Activated B cell treated with CpG ODN at 0.5 μM for 24 hours (primary cell): Measurements from ENCODE around the gene CYREN. TPM values are rescaled to one million over a fixed set of nuclear protein-coding genes. Genes with fewer than 3 reads are reported as not detected.

Source experiments
- ATAC-seq: fragments of 200-7000 bp; cut with Tn5 transposase; one replicate; pipeline ENCODE4 v1.10.0; 2021; ENCODE audit warnings: low read depth, mild to moderate bottlenecking, moderate library complexity
- CTCF ChIA-PET: fragments of 350-600 bp; sonication (Branson Sonifier 250); formaldehyde crosslinking; loops from one replicate; lab custom pipeline; 2021; ENCODE audit warnings: antibody characterized with exemption; lab: Charles Lee
- POLR2A ChIA-PET: fragments of 350-600 bp; sonication (Branson Sonifier 250); formaldehyde crosslinking; loops from one replicate; lab custom pipeline; 2021; ENCODE audit warnings: antibody characterized with exemption; lab: Charles Lee
- DNase-seq: peaks from one replicate; pipeline ENCODE4 v3.0.0; 2022
- H3K27ac Mint-ChIP-seq: one replicate; pipeline ENCODE4 v1.8.0; 2020; ENCODE audit warnings: mixed read lengths
- H3K27me3 Mint-ChIP-seq: one replicate; pipeline ENCODE4 v1.8.0; 2021; ENCODE audit warnings: mixed read lengths
- H3K36me3 Mint-ChIP-seq: one replicate; pipeline ENCODE4 v1.8.0; 2021; ENCODE audit warnings: low read depth, mixed read lengths
- H3K4me1 Mint-ChIP-seq: one replicate; pipeline ENCODE4 v1.8.0; 2021; ENCODE audit warnings: mixed read lengths
- H3K4me3 Mint-ChIP-seq: one replicate; pipeline ENCODE4 v1.8.0; 2020; ENCODE audit warnings: mild to moderate bottlenecking, mixed read lengths
- H3K9me3 Mint-ChIP-seq: one replicate; pipeline ENCODE4 v1.8.0; 2020; ENCODE audit warnings: mixed read lengths
- intact Hi-C: fragments of 100-400 bp; cut with micrococcal nuclease; formaldehyde crosslinking; loops from one replicate; pipeline ENCODE4 v1.15.1; 2024
- total RNA-seq: library from RNA; stranded (reverse); gene quantifications from 2 replicates; pipeline ENCODE4 v1.2.3, GENCODE V29; 2022
- TF ChIP-seq, protein P1 (sequence below): fragments of 200-600 bp; IDR thresholded peaks from one replicate; pipeline ENCODE4 v1.8.0; 2022; ENCODE audit warnings: antibody characterized with exemption, mild to moderate bottlenecking

CYREN gene
- total RNA-seq, 1 donor from 2014 or later: 79.3 TPM

DNA sequence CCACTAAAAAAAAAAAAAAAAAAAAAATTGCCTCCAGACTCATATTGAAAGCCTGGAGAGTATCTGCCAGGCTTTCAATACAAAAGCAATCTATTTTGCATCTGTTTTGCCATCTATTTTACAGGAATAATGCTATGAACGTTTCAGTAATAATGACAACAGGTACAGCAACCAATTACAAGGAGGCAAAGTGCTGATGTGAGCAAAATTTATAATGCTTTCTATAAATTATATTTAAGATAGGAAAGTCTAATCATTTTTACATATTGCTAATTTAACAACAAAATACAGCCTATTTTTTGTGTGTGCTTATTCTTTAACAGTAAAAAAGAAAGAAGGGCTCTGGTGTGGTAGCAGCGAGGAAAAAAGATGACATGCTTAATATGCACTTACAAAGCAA lies 30.8 kb upstream of the CYREN start:
- Mint-ChIP-seq H3K9me3 (no peaks in the 10 kb centered on the region), H3K27me3 (no peaks in the 10 kb centered on the region), H3K36me3 (peaks cover 95% of the 10 kb centered on the region), H3K4me3 (no peak overlapping the region), H3K4me1 (peaks cover 10% of the 10 kb centered on the region), H3K27ac (no peak overlapping the region)
- ATAC-seq (no peak), DNase-seq (no peak)
- ChIA-PET POLR2A (no interaction called here), CTCF (no interaction called here)
- intact Hi-C loops: no loop called here
- TF ChIP-seq, protein P1, sequence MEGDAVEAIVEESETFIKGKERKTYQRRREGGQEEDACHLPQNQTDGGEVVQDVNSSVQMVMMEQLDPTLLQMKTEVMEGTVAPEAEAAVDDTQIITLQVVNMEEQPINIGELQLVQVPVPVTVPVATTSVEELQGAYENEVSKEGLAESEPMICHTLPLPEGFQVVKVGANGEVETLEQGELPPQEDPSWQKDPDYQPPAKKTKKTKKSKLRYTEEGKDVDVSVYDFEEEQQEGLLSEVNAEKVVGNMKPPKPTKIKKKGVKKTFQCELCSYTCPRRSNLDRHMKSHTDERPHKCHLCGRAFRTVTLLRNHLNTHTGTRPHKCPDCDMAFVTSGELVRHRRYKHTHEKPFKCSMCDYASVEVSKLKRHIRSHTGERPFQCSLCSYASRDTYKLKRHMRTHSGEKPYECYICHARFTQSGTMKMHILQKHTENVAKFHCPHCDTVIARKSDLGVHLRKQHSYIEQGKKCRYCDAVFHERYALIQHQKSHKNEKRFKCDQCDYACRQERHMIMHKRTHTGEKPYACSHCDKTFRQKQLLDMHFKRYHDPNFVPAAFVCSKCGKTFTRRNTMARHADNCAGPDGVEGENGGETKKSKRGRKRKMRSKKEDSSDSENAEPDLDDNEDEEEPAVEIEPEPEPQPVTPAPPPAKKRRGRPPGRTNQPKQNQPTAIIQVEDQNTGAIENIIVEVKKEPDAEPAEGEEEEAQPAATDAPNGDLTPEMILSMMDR: no peak

- H3K27ac Mint-ChIP-seq: no peak overlapping the region
- no peaks in the 10 kb centered on the region for H3K9me3 Mint-ChIP-seq
- H3K27me3 Mint-ChIP-seq: no peaks in the 10 kb centered on the region
- peaks cover 5% of the 10 kb centered on the region for H3K4me1 Mint-ChIP-seq
- peaks cover 95% of the 10 kb centered on the region for H3K36me3 Mint-ChIP-seq
- POLR2A ChIA-PET: interaction anchor here (1.4 kb wide), 1 partner anchor 12 kb away, joined by 5 read pairs; no protein-coding TSS in a partner anchor
- no peak overlapping the region for H3K4me3 Mint-ChIP-seq
- intact Hi-C loops: no loop called here
- CTCF ChIA-PET: no interaction called here
- no peak for DNase-seq
- TF ChIP-seq, protein P1: no peak
- ATAC-seq: no peak
Measured at GRCh38 chr7:135200821-135201331, 30.4 kb upstream of the CYREN start.

- ChIA-PET POLR2A (no interaction called here), CTCF (no interaction called here)
- DNase-seq (no peak), ATAC-seq (no peak)
- TF ChIP-seq, protein P1: no peak
- Mint-ChIP-seq H3K36me3 (peaks cover 96% of the 10 kb centered on the region), H3K27me3 (no peaks in the 10 kb centered on the region), H3K4me1 (no peaks in the 10 kb centered on the region), H3K9me3 (no peaks in the 10 kb centered on the region), H3K4me3 (no peak overlapping the region), H3K27ac (no peak overlapping the region)
- intact Hi-C loops: no loop called here
Measured at GRCh38 chr7:135199439-135199838, 28.9 kb upstream of the CYREN start.

GRCh38 chr7:135197906-135198655 lies 27.6 kb upstream of the CYREN start:
- ATAC-seq (no peak), DNase-seq (no peak)
- TF ChIP-seq, protein P1: no peak
- H3K4me3 Mint-ChIP-seq: no peak overlapping the region
- H3K27ac Mint-ChIP-seq: no peak overlapping the region
- CTCF ChIA-PET: no interaction called here
- POLR2A ChIA-PET: interaction anchor here (0.6 to 1.4 kb wide), 2 partner anchors 9 to 41 kb away, joined by 3 read pairs; no protein-coding TSS in a partner anchor
- no peaks in the 10 kb centered on the region for H3K9me3 Mint-ChIP-seq
- peaks cover 97% of the 10 kb centered on the region for H3K36me3 Mint-ChIP-seq
- H3K27me3 Mint-ChIP-seq: no peaks in the 10 kb centered on the region
- no peaks in the 10 kb centered on the region for H3K4me1 Mint-ChIP-seq
- intact Hi-C loops: no loop called here

DNA sequence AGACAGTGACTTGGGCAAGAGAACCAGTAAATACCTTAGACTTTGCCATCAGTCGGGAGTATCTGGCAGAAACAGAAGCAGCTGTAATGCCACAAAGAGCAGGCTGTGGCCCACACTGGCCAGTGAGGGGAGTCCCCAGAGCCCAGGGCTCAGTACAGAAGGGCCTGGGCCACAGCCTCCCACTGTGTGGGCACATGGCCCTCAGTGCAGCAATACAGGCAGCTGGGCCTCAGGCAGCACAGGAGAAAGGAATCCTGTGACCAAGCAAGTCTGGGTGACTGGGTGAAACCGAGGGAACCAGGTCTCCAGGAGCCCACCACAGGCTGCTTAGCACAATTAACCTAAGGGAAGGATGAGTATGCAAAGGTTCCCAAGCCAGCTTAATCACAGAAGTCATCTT lies 26.8 kb upstream of the CYREN start:
- ChIA-PET POLR2A (interaction anchor here (0.6 kb wide), 1 partner anchor 42 kb away, joined by 3 read pairs; no protein-coding TSS in a partner anchor), CTCF (no interaction called here)
- H3K4me3 Mint-ChIP-seq: no peak overlapping the region
- DNase-seq: no peak
- intact Hi-C loops: no loop called here
- H3K36me3 Mint-ChIP-seq: peaks cover 97% of the 10 kb centered on the region
- H3K27ac Mint-ChIP-seq: no peak overlapping the region
- H3K9me3 Mint-ChIP-seq: no peaks in the 10 kb centered on the region
- ATAC-seq: no peak
- H3K4me1 Mint-ChIP-seq: no peaks in the 10 kb centered on the region
- TF ChIP-seq, protein P1: no peak
- H3K27me3 Mint-ChIP-seq: no peaks in the 10 kb centered on the region
